Stimulated activated CD8-positive, alpha-beta memory T cell treated with anti-CD3 and anti-CD28 coated beads, Interleukin-12 subunit alpha, Interleukin-12 subunit beta, amount 100 ng/mL, for 4 hours (primary cell): ENCODE results near the gene LUZP1.
A peak's percentile ranks its signal among the peaks of the same experiment; 100 is the strongest.
"Not testable (repeated sequence)": the region's sequence is repeated elsewhere in the genome, so short reads cannot be mapped to it uniquely, and the experiment has no call there.

Source experiments
- DNase-seq: peaks from one replicate; pipeline ENCODE4 v3.0.0-alpha.2; 2020; ENCODE audit warnings: low read depth

Gene LUZP1

DNA sequence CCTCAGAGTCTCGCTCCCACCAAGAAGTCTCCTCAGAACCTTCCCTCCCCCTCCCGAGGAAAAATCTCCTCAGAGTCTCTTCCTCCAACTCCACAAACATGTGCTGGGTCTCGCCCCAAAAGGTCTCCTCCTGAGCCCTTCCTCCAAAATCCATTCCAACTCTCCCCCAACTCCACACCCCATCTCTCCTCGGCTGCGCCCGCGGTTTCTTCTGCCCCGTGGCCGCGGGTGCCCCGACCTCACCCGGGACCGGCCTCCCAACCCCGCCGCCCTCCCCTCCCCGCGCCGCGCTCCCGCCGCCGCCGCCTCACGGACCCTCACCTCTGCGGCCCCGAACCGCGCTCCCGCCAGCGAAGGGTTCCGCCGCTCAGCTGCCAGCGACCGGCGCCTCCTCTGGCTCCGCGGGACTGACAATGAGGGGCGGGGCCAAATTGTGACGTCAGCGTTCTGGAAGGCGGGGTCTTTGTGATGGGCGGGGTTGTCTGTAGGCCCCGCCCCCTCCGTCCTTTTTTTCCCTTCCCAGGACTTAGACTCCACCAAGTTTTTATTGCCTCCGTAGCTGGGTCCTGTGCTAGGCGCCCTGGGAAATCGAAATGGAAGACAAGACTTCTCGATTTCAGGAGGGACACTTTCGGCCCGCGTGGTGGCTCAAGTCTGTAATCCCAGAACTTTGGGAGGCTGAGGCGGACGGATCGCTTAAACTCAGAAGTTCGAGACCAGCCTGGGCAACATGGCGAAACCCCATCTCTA lies at the start of gene LUZP1:
Gene LUZP1 (minus strand): TSS at position 412 of the 750 bp plus-strand sequence.
- DNase-seq: peak; percentile 72

DNA sequence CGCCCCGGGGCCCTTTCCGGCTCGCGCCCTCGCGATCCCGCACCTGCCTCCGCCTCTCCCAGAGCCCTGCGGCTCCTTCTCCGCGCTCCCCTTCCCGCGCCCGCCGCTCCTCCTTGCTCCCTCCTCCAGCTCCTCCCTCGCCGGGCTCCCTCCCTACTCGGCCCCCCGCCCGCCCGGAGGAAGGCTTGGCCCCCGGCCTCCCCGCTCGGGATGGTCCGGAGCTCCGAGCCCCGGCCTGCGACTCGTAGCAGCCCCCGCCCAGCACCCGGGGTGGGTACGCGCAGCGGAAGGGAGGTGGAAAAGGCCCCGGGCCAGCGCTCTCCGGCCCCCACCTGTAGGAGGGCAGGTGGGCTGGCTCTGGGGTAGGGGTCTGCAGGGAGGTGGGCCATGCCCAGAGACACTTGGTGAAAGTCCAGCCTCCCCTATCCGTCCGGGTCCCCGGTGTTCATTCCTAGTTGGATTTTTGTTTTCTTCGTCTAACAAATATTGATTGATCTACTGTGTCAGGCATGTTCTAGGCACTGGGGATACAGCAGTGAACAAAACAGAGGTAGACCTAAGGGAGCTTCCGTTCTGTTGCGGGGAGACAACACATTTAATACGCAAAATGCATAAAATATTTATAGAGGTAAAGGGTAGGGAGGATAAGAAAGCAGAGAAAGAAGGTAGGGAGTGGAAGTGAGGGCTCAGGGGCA lies 48.9 kb upstream of the LUZP1 start, which contains the start of gene HTR1D:
Gene HTR1D (minus strand): TSS at position 82 of the 695 bp plus-strand sequence. CDS start 23,283 bp downstream, outside the sequence.
- no peak for DNase-seq

DNA sequence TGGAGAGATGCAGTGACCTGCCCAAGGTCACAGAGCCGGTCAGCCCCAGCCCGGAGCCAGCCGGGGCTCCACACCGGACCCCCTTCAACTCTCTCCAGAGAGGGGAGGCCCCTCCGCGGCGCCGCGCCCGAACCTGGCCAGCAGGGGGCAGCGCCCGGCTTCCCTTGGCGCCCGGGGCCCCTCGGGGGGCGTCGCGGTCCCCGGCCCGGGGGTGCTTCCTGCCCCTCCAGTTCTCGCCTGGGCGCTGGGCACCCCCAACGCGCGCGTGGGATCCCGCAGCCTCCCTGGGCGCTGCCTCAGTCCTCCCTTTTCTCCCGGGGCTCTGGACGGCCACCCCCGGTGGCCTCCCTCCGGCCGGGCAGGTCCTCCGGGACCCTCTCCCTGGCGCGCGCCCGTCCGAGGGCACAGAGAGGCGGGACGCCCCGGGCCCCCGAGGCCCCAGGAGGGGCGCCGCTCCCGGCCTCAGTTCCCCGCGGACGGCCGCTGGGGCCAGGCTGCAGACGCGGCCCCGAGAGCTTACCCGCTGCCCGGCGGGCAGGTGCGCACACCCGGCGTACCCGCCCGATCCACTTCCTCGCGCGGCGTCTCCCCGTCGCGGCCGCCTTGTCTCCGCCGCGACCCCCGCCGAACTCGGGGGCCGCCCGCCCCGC lies 48.2 kb upstream of the LUZP1 start:
- no peak for DNase-seq

DNA sequence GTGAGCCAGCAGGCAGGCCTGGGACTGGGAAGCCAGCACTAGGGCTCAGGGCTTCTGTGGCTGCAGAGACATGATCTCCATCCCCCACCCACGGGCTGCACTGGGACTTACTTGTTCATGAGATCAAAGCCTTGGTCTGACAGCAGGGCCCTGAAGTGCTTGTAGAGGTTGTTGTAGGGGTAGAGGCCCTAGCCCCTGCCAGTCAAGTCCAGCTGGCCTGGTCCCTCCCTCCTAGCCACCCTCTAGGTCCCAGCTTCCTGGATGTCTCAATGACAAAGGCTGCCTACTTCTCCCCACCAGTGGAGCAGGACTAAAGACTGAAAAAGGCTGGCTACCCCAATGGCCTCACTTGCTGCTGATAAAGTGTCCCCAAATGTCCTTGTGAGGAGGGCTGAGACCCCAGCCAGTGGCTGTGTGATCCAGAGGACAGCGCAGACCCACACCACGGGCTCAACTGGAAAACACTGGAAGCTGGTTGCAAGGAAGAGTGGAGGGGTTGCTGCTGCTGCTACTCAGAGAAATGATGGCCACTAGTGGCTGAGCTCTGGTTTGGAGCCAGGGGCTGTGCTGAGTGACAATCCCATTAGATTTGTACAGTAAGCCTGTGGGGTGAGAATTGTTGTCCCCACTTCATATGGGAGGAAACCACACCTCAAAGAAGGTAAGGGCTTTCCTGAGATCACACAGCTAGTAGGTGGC lies 47.2 kb upstream of the LUZP1 start:
- no peak for DNase-seq

DNA sequence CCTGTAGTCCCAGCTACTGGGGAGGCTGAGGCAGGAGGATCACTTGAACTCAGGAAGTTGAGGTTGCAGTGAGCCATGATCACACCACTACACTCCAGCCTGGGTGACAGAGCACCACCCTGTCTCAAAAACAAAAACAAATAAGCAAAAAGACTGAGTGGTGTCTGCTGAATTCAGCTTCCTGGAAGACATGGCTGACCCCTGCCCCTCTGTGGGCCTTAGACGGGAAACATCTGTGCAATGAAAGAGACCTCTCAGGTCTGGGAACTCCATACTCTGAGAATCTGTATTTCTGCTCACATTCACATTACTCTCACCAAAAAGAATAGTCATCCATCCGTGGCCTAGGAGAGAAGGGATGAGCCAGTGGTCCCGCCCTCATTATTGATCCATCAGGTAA lies 46.6 kb upstream of the LUZP1 start:
- no peak for DNase-seq

DNA sequence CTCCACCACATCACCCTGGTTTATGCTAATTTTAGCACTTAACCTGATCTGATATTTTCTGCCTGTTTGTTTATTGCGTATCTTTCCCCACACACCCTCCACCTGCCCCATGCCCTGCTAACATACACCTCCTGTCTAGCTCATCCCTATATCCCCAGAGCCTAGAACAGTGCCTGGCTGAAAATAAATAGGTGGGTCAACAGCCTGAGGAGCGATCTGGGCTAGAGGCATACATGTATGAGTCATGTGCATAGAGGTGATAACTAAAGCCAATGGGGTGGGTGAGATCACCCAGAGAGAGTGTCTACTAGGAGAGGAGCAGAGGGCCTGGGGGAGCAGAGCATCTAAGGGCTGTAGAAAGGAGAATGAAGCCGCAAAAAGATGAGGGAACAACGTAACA lies 46.0 kb upstream of the LUZP1 start:
- DNase-seq: no peak

DNA sequence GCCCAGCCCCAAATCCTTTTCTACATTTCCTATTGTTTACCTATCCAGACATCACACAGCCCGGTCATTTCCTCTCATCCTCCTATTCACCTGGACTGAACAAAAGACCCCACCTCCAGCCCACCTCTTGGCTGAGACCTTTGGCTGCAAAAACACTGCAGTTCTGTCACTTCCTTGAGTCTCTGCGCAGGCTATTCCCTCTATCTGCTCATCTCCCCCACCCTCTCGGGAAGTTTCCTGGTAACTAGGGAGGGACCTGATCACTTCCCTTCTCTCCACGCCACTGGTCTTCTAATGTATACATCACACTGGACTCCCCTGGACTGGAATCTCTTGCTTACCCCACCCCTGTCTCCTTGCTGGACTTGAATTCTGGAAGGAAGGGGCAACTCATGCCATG lies 43.3 kb upstream of the LUZP1 start:
- no peak for DNase-seq

DNA sequence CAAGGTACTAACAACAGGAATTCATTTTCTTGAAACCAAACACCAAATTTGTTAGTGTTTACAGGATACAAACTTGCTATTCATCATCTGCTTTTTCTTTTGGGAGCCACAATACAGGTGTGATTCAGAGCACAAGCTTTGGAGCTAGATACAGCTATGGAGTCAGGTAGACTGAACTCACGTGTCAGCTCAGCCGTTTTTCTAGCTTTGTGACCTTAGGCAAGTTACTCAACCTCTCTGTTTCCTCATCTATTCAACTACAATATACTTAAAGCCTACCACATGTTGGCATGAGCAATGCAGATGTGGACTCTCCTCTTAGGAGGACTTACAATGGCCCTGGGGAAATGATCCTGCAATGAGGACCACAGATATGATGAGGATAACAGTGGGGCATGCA lies 42.3 kb upstream of the LUZP1 start:
- DNase-seq: no peak

DNA sequence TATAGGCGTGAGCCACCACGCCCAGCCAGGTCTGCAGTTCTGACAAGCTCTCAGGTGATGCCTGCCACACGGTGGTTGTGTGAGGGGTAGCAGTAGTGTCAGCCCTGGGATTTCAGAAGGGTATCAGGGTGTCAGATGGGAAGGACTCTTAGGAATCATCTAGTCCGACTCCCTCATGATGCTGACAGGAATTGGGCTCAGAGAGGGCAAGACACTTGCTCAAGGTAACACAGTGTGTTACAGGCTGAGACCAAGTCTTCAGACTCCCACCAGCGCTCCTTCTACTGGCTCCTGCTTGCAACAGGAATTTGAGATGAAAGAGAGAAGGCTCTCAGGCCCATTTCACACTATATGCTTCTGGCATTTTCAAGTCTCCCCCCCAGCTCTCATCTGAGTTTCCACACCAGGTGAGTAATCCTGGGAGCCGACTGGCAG lies 41.7 kb upstream of the LUZP1 start:
- no peak for DNase-seq

DNA sequence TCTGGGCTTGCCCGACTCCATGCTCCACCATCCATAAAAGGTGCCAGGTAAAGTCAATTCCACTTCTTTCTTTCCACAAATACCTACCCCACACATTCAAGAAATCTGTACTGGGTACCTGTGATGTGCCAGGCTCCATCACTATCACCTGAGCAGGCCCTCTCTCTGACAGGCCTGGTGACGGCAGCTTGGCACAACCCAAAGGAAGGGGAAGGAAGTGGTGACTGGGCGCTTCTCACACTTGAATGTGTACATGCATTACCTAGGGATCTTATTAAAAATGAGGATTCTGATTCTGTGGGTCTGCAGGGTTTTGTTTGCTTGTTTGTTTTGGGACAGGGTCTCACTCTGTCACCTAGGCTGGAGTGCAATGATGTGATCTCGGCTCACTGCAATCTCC lies 41.1 kb upstream of the LUZP1 start:
- DNase-seq: no peak

DNA sequence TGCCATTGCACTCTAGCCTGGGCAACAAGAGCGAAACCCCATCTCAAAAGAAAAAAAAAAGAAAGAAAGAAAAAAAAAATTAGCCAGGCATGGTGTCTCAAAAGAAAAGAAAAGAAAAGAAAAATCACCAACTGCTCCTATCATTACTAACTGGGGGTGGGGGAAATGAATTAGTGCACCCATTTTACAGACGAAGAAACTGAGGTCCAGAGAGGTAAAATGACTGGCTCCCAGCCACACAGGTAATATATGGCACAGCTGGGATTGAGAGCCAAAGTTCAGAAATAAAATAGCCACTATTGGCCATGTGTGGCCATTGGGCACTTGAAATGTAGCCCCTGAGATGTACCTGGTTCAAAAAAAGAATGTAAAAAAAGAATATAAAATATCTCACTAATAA lies 39.9 kb upstream of the LUZP1 start:
- DNase-seq: no peak

DNA sequence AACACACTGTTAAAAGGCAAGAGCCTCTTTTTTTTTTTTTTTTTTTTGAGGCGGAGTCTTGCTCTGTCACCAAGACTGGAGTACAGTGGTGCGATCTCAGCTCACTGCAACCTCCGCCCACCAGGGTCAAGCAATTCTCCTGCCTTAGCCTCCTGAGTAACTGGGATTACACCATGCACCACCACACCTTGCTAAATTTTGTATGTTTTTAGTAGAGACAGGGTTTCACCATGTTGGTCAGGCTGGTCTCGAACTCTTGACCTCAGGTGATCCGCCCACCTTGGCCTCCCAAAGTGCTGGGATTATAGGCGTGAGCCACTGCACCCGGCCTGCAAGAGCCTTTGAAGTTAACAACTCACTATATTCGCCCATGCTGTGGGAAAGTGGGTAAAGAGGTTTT lies 39.1 kb upstream of the LUZP1 start:
- DNase-seq: not testable (repeated sequence)

DNA sequence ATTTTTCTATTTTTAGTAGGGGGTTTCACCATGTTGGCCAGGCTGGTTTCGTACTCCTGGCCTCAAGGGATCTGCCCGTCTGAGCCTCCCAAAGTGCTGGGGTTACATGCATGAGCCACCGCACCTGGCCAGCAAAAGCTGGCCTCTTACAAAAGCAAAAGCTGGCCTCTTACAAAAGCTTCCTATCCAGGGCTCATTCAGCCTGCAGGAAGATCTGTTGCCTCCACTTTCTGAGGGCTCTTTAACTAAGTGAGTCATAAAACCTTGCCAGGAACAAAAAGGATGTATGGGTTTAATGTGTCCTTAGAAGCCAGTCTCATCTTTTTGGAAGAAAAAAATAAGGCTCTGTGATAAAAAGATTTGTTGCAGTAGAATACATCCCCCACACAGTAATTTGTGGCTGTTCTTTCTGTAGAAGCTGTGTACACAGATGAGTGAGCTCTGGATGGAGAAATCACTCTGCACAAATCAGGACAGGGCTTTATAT lies 33.6 kb upstream of the LUZP1 start:
- no peak for DNase-seq

DNA sequence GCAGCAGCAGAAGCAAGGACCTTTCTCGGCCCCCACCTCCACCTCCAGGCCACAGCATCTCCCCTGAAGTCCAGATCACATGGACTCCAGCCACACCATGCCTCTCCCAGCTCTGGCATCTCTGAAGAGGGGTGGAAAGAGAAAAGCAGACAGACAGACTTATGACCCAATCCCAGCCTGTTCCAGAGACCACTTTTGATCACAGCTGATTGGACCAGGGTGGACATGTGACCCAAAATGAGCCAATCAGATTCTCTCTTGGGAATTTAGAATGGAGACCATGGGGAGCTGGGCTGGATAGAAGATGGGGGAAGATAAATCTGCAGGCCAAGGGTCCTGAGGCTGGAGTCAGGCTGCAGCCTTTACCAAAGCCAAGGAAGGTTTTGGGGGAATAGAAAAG lies 32.2 kb upstream of the LUZP1 start:
- DNase-seq: no peak

DNA sequence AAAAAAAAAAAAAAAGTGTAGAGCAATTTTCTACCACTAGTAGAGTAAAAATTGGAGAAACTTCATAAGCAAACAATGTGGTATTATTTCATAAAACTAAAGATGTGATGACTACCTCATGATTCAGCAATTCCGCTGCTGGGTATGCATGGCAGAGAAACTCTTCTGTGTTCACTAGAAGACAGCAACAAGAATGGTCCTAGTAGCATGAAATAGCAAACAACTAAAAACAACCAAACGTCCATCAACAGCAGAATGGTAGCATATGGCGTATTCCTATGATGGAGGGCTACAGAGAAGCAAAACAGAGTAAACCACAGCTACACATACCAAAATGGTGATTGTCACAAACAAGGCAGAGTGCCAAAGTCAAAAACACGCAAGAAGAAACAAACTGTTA lies 29.7 kb upstream of the LUZP1 start:
- no peak for DNase-seq

DNA sequence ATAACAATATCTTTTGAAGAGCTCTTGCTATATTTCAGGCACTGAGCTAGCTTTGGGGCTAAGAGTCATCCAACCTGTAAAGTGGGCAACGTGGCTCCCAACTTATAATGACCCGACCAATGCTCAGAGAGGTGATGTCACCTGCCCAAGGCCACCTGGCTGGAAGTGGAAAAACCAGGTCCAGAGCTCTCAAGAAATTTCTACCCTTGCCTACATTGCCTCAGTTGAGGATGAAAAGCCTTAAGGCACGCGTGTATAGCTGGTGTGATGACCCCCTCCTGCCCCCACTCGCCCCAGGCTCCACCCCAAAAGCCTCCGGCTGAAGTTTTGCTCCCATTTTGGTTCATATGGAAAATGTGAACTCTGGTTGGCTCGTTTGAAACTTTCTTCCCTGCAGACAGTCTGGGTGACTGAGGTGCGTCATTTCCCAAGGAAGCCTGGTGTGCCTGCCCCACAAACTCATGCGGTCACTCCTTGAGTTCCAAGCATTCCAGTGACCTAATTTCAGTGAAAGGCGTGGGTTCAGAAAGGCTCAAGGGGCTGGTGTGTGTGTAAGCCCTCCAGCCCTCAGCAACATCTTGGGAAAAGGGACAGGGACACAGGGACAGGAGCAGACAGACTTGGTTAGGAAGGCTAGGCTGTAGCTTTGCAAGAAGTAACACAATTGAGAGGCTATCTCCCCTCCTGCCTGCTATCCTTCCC lies 28.1 kb upstream of the LUZP1 start:
- DNase-seq: no peak

DNA sequence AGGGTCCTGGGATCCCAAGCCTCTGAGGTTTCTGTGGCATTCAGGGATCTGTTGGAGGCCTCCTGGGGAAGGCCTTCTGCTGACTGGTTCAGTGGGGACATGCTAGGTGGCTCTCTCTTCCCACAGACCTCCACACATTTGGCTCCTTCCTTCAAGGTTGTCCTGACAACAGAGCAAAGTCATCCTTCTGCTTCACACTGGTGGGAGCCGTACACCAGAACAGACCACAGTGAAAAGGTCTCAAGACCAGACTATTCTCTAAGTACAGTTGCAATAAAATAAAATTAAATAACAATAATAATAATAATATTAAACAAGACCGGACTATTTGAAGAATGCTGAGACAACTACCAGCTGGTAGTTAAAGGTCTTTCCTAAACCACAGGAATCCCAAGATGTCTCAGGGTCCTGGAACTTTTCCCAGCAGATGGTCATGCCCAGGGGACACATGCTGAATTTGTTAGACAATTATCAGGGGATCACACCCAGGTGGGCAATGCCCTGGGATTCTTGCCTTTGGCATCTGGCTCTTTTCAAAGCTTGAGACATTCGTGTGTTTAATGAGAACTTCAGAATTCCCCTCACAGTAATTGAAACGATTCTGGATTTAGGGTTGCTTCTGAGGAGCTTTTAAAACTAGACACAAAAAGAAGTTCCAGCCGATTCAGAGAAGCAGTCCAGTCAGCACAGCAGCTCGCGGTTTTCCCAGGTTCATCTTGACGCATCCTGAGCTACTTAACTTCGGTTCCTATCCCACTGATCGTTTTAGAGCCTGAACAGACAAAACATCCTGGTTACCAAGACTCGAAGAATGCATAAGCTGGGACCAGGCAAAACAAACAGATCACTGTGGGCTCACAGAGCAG lies 25.7 kb upstream of the LUZP1 start:
- no peak for DNase-seq

DNA sequence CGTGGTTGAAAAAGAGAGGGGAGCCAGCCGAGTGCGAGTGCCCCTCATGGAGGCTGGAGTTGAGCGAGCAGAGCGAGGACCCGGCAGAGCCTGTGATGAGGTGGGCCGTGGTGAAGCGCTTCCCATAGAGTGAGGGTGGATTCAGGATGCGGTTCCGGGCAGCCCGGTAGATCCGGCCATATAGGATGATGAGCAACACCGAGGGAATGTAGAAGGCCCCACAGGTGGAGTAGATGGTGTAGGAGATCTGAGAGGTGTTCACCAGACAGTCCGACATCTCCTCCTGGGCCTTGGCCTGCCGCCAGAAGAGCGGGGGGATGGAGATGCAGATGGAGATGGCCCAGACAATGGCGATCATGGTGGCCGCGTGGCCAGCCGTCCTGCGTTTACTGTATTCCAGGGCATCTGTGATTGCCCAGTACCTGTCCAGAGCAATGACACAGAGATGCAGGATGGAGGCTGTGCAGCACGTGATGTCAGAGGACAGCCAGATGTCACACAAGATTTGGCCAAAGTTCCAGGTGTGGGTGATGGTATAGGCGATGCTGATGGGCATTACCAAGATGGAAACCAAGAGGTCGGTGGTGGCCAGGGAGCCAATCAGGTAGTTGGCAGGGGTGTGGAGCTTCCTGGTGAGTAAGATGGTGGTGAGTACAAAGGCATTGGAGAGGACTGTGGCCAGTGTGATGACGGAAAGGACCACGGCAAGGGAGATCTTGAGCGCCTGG lies 24.9 kb upstream of the LUZP1 start:
- no peak for DNase-seq

DNA sequence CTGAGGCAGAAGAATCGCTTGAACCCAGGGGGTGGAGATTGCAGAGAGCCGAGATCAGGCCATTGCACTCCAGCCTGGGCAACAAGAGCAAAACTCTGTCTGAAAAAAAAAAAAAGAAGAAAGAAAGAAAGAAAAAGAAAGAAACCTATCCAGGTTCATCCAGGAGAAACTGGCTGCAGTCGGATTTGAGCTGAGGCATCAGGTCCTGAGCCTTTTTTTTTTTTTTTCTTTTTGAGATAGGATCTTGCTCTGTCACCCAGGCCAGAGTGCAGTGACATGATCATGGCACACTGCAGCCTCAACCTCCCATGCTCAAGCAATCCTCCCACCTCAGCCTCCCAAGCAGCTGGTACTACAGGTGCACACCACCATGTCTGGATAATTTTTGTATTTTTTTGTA lies 22.5 kb upstream of the LUZP1 start:
- DNase-seq: no peak

DNA sequence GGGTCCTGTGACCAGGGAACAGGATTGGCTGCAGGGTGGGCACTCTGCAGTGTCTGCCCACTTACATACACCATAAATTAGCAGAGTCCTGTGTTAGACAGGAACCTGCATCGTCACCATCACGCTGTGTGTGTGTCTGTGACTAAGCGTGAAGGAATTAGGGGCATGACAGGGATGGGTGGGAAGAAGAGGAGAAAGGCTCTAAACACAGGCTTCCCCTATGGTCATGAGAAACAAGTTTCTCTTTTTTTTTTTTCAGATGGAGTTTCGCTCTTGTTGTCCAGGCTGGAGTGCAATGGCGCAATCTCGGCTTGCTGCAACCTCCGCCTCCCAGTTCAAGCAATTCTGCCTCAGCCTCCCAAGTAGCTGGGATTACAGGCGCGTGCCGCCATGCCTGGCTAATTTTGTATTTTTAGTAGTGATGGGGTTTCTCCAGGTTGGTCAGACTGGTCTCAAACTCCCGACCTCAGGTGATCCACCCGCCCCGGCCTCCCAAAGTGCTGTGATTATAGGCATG lies 20.3 kb upstream of the LUZP1 start:
- not testable (repeated sequence) for DNase-seq
